Lung (tissue), 12 donors: ENCODE results near the gene CACUL1. TPM values are rescaled to one million over a fixed set of nuclear protein-coding genes. Genes with fewer than 3 reads are reported as not detected.

Experiments
- ATAC-seq: fragments of 200-7000 bp; cut with Tn5 transposase; one replicate; pipeline ENCODE4 v1.9.1; 2020; ENCODE audit warnings: moderate number of reproducible peaks; ENCODE audit not compliant: insufficient read depth, low FRiP score
- DNase-seq, 3 donors: peaks; one replicate each; pipeline ENCODE4 v3.0.0-alpha.2; 2013 to 2017
- H3K27ac ChIP-seq, 2 donors: one replicate each; pipeline ENCODE4 v1.5.1; 2013; ENCODE audit warnings: mild to moderate bottlenecking in 2 of 2, moderate library complexity in 2 of 2, control low read depth in 1 of 2, inconsistent platforms in 1 of 2, low read depth in 1 of 2, low read length in 1 of 2
- H3K27me3 ChIP-seq, 3 donors: one replicate each; pipeline ENCODE4 v1.5.1; 2013; ENCODE audit warnings: low read length in 2 of 3; ENCODE audit not compliant: control insufficient read depth in 3 of 3, insufficient read depth in 3 of 3
- H3K36me3 ChIP-seq, 4 donors: one replicate each; pipeline ENCODE4 v1.5.1; 2013; ENCODE audit warnings: low read length in 4 of 4, mild to moderate bottlenecking in 1 of 4, moderate library complexity in 1 of 4; ENCODE audit not compliant: control insufficient read depth in 4 of 4, insufficient read depth in 4 of 4
- H3K4me1 ChIP-seq, 5 donors: one replicate each; pipeline ENCODE4 v1.5.1; 2013; ENCODE audit warnings: low read length in 5 of 5, mild to moderate bottlenecking in 2 of 5, moderate library complexity in 1 of 5; ENCODE audit not compliant: control insufficient read depth in 5 of 5, insufficient read depth in 5 of 5
- H3K4me3 ChIP-seq: one replicate; pipeline ENCODE4 v1.5.1; 2013; ENCODE audit warnings: mild to moderate bottlenecking, control low read depth, moderate library complexity
- H3K9ac ChIP-seq, 2 donors: one replicate each; pipeline ENCODE4 v1.5.1; 2013; ENCODE audit warnings: low read length in 2 of 2, control low read depth in 1 of 2; ENCODE audit not compliant: insufficient read depth in 1 of 2
- H3K9me3 ChIP-seq, 4 donors: one replicate each; pipeline ENCODE4 v1.5.1; 2013; ENCODE audit warnings: low read length in 3 of 4, mild to moderate bottlenecking in 1 of 4, moderate library complexity in 1 of 4; ENCODE audit not compliant: control insufficient read depth in 4 of 4, insufficient read depth in 3 of 4
- CTCF ChIP-seq: IDR thresholded peaks from 2 replicates; pipeline ENCODE4 v1.5.1; 2012; ENCODE audit warnings: mild to moderate bottlenecking; ENCODE audit errors: control extremely low read depth, extremely low read depth
- WGBS, 2 donors: extraction: QIAGEN DNeasy Blood & Tissue Kit; methylation state at CpG; one replicate each; pipeline ENCODE4 v1.1.7; 2013; 5-methylcytosine and 5-hydroxymethylcytosine counted together
- polyA plus RNA-seq, 2 donors: library from polyadenylated mRNA; stranded (reverse); fragments of 200-250 nt; gene quantifications; one replicate each; pipeline ENCODE4 v1.2.1, GENCODE V29; 2013
- total RNA-seq, 2 donors: library from RNA; depleted of rRNA in 1 of 2; stranded (reverse); fragments of >200 nt in 1 of 2; gene quantifications; one replicate each; pipeline ENCODE4 v1.2.1, GENCODE V29; 2014 to 2021
- donor health status: control.
- donor health status: control.
- donor health status: Bipolar disorder and iron deficiency.
- donor health status: healthy.
- donor health status: DM: yes; HTN: yes; CAD: no.

The CACUL1 gene
- total and polyA plus RNA-seq, 4 donors = 7.9 to 66.3 (median 23.0) TPM

GRCh38 chr10:118682533-118682932 is 72.2 kb downstream of the CACUL1 start:
- ATAC-seq (no peak), DNase-seq (no peak)
- H3K27ac ChIP-seq = no peak overlapping the region
- H3K9ac ChIP-seq = no peak overlapping the region
- H3K27me3 ChIP-seq = no peaks in the 10 kb centered on the region
- 90 to 92% methylated on average over 6 of the region's 6 CpGs for WGBS, 2 donors
- H3K4me1 ChIP-seq = no peaks in the 10 kb centered on the region
- no peaks in the 10 kb centered on the region for H3K9me3 ChIP-seq
- no peak overlapping the region for H3K4me3 ChIP-seq
- peaks cover 10 to 29% (median 21%) of the 10 kb centered on the region in 4 donors for H3K36me3 ChIP-seq
- no peak for TF ChIP-seq CTCF

GRCh38 chr10:118680197-118680596 is 74.6 kb downstream of the CACUL1 start:
- TF ChIP-seq CTCF = no peak
- Histone ChIP-seq H3K9me3 (no peaks in the 10 kb centered on the region), H3K9ac (no peak overlapping the region), H3K27ac (no peak overlapping the region), H3K36me3 (peaks cover 8 to 19% (median 15%) of the 10 kb centered on the region in 4 donors), H3K4me1 (no peaks in the 10 kb centered on the region), H3K4me3 (no peak overlapping the region), H3K27me3 (no peaks in the 10 kb centered on the region)
- WGBS, 2 donors = 94 to 96% methylated on average over 1 of the region's 1 CpG
- DNase-seq (no peak), ATAC-seq (no peak)

- no peak for TF ChIP-seq CTCF
- WGBS, 2 donors = 85 to 91% methylated on average over 11 of the region's 11 CpGs
- H3K9ac ChIP-seq = no peak overlapping the region
- DNase-seq (no peak), ATAC-seq (no peak)
- H3K4me1 ChIP-seq = peaks cover 0 to 28% (median 6%) of the 10 kb centered on the region in 5 donors
- no peaks in the 10 kb centered on the region for H3K27me3 ChIP-seq
- H3K36me3 ChIP-seq = peaks cover 4 to 7% (median 5%) of the 10 kb centered on the region in 4 donors
- H3K27ac ChIP-seq = no peak overlapping the region
- H3K4me3 ChIP-seq = no peak overlapping the region
- no peaks in the 10 kb centered on the region for H3K9me3 ChIP-seq
Observed at GRCh38 chr10:118674226-118674919, 80.4 kb downstream of the CACUL1 start.
